ENCODE measurements around the gene SF3B1.
"Not testable (repeated sequence)": the region's sequence is repeated elsewhere in the genome, so short reads cannot be mapped to it uniquely, and the experiment has no call there.

SF3B1 gene

GRCh38 chr2:197348721-197349360, 86.0 kb downstream of the SF3B1 start:
- no peak for DNase-seq (ENCODE audit: low read depth in 1 of 2, low spot score in 1 of 2)

- no peak for DNase-seq (ENCODE audit: low read depth in 1 of 2, low spot score in 1 of 2)
Observed at GRCh38 chr2:197345846-197346370, 88.9 kb downstream of the SF3B1 start.

GRCh38 chr2:197343968-197344367, 90.9 kb downstream of the SF3B1 start:
- DNase-seq (ENCODE audit: low read depth in 1 of 2, low spot score in 1 of 2): not testable (repeated sequence)

- no peak for DNase-seq (ENCODE audit: low read depth in 1 of 2, low spot score in 1 of 2)
Observed at GRCh38 chr2:197340591-197340990, 94.2 kb downstream of the SF3B1 start.
